Retinal pigment epithelial cell (primary cell): ENCODE measurements around the gene UBAC2.

Source experiments
- DNase-seq: peaks from one replicate; pipeline ENCODE4 v3.0.0-alpha.2; 2010; ENCODE audit warnings: low read depth
- H3K4me3 ChIP-seq: 2 replicates; pipeline ENCODE4 v1.5.1; 2011; ENCODE audit warnings: mild to moderate bottlenecking, low read length, control low read depth, moderate library complexity
- TF ChIP-seq, protein P1 (sequence below): conservative IDR thresholded peaks from 2 replicates; pipeline ENCODE4 v1.5.1; 2011; ENCODE audit warnings: low read depth, low read length, control low read depth, inconsistent platforms

UBAC2 gene

DNA sequence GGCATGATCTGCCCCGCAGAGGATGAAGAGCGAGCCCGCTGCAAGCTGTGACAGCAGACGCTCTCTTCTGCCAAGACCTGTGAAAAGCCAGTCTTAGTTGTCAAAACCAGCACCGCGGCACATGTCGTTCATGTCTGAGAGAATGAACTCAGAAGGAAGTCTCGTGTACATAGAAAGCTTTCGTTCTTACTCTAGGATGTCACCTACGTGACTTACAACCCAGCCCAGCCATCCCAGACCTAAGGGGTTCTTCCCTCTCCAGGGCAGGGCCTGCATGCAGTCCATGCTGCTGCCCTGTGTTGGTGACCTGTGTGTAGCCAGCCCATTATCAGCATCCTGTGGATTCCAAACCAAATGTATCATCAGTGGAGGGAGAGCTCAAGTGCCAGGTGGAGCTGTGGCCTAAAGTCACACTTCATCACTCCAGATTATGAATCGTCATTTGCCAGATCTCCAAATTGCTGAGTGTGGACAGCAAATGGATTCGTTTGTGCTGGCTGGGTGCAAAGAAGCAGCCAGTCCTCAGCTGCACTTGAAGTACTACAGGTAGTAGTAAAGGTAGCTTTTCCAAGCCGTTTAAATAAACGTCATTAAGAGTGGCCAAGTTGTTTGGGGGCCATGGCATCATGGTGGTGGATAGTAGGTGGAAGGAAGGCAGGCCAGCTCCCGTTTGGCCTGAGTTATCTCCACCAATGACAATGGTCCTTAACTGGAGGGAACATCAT, 180.4 kb downstream of the UBAC2 start:
- H3K4me3 ChIP-seq: no peak overlapping the region
- no peak for DNase-seq
- TF ChIP-seq, protein P1, sequence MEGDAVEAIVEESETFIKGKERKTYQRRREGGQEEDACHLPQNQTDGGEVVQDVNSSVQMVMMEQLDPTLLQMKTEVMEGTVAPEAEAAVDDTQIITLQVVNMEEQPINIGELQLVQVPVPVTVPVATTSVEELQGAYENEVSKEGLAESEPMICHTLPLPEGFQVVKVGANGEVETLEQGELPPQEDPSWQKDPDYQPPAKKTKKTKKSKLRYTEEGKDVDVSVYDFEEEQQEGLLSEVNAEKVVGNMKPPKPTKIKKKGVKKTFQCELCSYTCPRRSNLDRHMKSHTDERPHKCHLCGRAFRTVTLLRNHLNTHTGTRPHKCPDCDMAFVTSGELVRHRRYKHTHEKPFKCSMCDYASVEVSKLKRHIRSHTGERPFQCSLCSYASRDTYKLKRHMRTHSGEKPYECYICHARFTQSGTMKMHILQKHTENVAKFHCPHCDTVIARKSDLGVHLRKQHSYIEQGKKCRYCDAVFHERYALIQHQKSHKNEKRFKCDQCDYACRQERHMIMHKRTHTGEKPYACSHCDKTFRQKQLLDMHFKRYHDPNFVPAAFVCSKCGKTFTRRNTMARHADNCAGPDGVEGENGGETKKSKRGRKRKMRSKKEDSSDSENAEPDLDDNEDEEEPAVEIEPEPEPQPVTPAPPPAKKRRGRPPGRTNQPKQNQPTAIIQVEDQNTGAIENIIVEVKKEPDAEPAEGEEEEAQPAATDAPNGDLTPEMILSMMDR: no peak

DNA sequence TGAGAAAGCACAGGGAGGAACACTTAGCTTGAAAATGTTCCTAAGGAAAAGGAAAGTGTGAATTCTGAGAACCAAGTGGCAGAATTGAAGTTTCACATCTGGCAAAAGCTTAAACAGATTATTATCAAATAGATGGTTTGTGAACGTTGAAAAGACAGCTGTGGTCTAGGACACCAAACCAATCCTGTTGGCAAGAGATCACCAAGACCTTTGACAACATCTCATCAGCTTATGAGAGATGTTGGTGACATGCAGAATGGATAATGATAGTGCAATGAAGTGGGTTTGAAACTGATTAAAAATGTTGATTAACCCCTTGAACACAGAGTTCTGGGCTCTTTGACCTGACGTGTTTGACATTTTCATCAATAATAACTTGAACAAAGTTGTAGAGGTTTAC, 181.1 kb downstream of the UBAC2 start:
- DNase-seq: no peak
- H3K4me3 ChIP-seq: no peak overlapping the region
- TF ChIP-seq, protein P1: no peak

DNA sequence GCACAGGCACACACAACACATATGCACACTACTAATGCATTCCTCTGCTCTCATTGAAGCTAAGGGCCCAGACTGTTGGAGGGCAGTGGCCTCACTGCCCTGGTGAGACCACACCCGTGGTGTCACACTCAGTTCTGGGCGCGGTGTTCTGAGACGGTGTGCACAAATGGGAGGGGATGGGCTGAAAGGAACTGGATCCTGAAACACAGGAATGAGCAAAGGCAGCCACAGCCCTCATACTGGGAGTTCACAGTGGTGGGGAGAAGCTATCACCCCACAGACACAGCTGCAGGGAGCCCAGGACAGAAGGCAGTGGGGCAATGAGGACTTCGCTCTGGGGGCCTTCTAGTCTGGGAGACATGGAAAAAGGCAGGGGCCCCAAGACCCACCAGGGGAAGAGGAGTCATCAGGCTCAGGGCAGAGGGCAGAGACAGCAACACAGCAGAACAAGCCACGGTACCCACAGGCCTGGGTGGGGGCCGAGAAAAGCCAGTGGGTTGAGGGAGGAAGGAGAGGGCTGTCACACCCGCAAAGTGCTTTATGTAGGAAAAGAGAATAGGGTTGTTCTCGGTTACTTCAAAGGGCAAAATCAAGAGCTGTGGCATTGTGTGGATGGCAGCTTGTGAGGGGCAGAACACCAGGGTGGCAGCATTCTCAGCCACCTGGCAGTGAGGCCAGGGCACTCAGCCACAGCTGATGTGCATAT, 181.9 kb downstream of the UBAC2 start:
- DNase-seq: no peak
- H3K4me3 ChIP-seq: no peak overlapping the region
- TF ChIP-seq, protein P1: no peak

DNA sequence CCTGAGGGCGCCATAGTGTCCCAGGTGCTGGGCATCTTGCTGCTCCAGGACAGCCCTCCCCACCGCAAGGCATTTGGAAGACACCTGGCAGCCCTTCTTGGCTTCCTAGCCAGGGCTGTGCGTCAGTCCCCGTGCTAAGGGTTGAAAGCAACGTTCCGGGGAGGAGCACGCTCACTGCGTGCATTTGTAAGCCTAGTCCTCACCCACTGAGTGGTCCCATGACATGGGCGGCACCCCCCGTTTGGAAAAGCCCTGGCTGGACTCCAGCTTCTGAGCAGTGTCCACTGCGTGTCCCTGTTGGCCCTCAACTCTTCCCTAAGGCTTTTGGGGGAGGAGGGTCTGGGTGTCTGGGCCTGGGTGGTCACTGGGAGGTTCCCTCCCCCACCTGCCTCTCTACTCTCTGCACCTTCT, 182.9 kb downstream of the UBAC2 start:
- no peak for DNase-seq
- TF ChIP-seq, protein P1: no peak
- no peak overlapping the region for H3K4me3 ChIP-seq

DNA sequence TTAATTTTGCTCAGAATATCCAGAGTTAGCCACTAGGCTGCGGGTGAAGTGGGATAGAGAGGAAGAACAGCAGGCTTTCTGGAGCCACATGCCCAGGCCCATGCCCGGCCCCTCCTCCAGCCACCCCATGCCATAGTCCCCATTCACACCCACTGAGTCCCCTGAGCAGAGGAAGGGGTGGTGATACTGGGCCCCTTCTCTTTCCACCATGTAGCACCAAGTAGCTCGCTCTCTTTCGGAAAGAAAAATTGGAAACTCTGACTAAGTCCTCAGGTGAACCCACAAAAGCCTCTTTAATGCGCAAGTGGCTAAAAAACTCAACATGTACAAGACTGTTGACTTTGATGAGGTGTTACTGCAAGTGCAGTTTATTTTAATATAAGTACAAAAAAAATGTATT, 183.3 kb downstream of the UBAC2 start:
- no peak overlapping the region for H3K4me3 ChIP-seq
- TF ChIP-seq, protein P1: no peak
- no peak for DNase-seq

DNA sequence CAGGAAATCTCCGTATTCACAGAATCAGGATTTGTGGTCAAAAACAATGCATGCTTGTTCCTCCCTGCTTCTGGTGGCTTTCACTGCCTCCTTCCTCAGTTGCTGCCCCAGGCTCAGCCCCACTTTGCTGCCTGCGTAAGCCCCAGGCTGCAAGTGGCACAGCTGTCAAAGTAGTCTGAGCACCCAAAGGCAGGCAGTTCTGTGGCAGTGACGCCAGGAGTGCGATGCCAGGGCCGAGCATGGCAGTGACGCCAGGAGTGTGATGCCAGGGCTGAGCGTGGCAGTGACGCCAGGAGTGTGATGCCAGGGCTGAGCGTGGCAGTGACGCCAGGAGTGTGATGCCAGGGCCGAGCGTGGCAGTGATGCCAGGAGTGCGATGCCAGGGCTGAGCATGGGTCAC, 183.8 kb downstream of the UBAC2 start:
- H3K4me3 ChIP-seq: no peak overlapping the region
- DNase-seq: no peak
- TF ChIP-seq, protein P1: no peak

DNA sequence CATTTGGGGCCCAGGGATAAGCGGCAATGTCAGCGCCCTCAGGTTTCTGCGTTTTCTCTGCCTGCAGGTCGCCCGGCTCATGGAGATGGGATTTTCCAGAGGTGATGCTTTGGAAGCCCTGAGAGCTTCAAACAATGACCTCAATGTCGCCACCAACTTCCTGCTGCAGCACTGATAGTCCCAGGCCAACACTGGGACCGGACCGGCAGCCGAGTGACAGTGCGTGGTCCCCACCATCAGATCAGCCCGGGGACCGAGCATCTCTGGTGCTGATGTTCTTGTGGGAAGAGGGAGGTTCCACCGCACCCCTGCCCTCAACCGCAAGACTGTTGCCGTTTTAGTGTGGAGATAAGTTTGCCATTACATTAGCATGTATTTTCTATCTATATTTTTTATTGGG, 184.5 kb downstream of the UBAC2 start:
- TF ChIP-seq, protein P1: no peak
- no peak for DNase-seq
- H3K4me3 ChIP-seq: no peak overlapping the region
